Non-pigmented ciliary epithelial cell (primary cell): Measurements from ENCODE around the gene OTOP2.
"Not testable (repeated sequence)": the region's sequence is repeated elsewhere in the genome, so short reads cannot be mapped to it uniquely, and the experiment has no call there.

Experiments
- DNase-seq: peaks from one replicate; pipeline ENCODE4 v3.0.0-alpha.2; 2010; ENCODE audit warnings: low read depth

The OTOP2 gene

DNA sequence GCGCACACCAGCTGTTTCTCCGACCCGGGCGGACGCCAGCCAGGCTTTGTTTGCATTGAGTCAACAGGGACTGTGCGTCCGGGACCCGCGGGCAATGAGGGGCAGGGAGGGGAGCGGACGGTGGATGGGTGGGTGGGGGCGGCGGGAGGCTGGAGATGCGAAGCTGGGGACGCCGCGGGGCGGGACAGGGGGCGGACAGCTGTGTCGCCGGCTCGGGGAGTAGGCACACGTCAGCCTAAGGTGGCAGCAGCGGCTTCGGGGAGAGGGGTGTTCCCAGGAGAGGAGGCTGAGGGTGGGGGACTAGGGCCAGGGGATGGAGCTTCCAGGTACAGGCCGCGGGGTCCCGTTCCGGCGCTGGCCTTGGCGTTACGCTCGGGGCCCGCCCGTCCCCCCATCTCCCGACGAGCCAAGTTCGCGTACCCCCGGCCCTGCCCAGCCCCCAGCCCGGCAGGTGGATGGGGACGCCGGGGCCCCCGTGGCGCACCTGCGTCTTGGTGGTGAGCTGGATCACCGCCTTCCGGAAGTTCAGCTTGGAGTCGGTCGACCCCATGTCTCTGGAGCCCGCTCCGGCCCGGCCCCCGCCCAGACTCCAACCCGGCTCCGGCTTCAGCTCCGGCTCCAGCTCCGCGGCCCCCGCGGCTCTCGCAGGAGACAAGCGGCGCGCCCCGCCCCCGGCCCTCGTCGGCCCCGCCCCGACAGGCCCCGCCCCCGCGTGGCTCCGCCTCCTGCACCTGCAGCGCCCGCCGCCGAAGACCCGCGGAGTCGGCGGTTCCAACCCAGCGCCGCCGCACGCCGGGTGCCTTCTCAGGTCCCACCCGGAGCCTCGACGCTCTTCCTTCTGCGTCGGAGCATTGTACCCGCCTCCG, 48.3 kb downstream of the OTOP2 start, which contains the start of gene HID1:
TSS of gene HID1 (minus strand) at position 653 of the 866 bp plus-strand sequence. CDS start at position 550, 103 bp downstream.
- DNase-seq = no peak

- DNase-seq = no peak
Observed at GRCh38 chr17:74972973-74973328, 48.9 kb downstream of the OTOP2 start.

GRCh38 chr17:74975943-74976342, 51.9 kb downstream of the OTOP2 start:
- DNase-seq = no peak

- DNase-seq = no peak
Observed at GRCh38 chr17:74977802-74978201, 53.7 kb downstream of the OTOP2 start.

GRCh38 chr17:74978240-74978639, 54.2 kb downstream of the OTOP2 start:
- no peak for DNase-seq

GRCh38 chr17:74979408-74980146, 55.5 kb downstream of the OTOP2 start:
- no peak for DNase-seq

GRCh38 chr17:74981318-74981978, 57.4 kb downstream of the OTOP2 start:
- no peak for DNase-seq

DNA sequence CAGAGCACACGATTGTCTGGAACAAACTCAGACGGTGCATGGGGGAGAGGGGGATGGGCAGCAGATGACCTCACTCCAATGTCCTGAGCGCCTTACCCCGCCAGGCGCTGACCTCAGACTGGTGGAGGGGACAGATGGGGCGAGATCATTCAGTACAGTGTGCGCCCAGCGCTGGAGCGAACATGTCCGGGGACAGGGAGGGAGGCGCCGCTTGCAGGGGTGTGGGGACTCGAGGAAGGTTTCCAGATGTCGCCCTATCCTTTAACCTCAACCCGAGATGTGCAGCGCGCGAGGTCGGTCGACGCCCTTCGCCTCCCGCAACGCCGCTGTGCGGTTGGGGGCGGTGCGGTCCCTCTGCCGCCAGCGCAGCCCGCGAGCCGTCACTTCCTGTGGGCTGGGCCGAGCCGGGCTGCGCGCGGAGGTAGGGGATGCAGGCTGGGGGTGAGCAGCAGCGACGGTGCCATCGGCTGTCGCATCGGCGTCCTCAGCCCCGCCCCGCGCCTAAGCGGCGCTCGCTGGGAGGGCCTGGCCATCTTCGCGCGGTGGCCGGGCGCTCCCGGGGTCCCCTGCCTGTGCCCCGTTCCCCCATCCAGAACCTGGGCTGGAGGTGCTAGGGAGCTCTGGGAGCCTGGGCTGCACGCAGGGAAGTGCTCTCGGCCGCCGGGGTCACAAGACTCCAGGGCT, 58.0 kb downstream of the OTOP2 start:
- DNase-seq = no peak

DNA sequence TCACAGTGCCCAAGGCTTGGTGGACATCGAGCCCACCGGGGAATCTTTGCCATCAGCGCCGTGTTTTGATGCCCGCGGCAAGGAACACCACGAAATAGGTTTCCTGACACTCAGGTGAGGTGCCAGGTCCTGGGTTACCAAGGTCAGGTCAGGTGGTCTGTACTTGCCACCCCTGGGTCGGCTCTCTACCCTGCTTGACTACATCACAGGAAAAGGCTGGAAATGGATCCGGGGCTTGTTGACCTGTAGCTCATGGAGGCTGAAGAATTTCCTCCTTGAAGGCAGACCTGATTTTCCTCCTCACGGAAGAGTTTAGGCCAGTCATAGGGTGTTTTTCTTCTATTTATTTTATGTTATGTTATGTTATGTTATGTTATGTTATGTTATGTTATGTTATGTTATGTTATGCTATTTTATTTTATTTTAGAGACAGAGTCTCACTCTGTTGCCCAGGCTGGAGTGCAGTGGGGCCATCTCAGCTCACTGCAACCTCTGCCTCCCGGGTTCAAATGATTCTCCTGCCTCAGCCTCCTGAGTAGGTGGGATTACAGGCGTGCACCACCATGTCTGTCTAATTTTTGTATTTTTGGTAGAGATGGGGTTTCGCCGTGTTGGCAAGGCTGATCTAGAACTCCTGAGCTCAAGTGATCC, 58.7 kb downstream of the OTOP2 start:
- DNase-seq = not testable (repeated sequence)
